ENCODE data around the gene CHST14.

The CHST14 gene

DNA sequence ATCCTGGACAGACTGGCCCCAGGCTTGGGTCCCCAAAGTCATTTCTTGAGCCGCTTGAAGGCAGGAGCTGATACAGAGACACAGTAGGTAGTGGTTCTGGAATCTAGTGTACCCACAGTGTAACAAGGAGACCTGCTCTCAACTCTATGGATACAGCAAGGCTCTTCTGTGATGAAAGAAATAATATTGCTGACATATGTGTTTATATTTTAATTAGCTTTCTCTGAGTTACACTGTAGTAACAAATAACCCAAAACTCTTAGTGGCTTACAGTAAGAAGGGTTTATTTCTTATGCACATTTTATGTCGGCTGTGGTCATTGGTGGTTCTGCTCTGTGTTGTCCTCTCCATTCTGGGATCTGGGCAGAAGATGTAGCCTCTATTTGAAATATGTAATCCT lies 45.5 kb downstream of the CHST14 start:
- no peak overlapping the region for H2AFZ ChIP-seq (ENCODE audit: low read length)
- H3K4me2 ChIP-seq (ENCODE audit: low read depth, low read length) = no peak overlapping the region
- no peaks in the 10 kb centered on the region for H3K27me3 ChIP-seq (replicated peaks; ENCODE audit: insufficient read depth, low read length)
- H3K4me1 ChIP-seq (ENCODE audit: low read length) = no peaks in the 10 kb centered on the region; the same call in 1 of the 2 replicates
- no peaks in the 10 kb centered on the region for H3K9me2 ChIP-seq (replicated peaks; ENCODE audit: insufficient read depth, low read length)
- no peaks in the 10 kb centered on the region for H4K20me1 ChIP-seq (ENCODE audit: insufficient read depth, low read length)
- no peak overlapping the region for H3K27ac ChIP-seq (ENCODE audit: low read length)
- no peaks in the 10 kb centered on the region for H3K9me3 ChIP-seq (replicated peaks; ENCODE audit: insufficient read depth, low read length)
- no peaks in the 10 kb centered on the region for H3K79me2 ChIP-seq (ENCODE audit: low read length)
- H3K9ac ChIP-seq (ENCODE audit: low read length) = no peak overlapping the region
- TF ChIP-seq, protein P1, sequence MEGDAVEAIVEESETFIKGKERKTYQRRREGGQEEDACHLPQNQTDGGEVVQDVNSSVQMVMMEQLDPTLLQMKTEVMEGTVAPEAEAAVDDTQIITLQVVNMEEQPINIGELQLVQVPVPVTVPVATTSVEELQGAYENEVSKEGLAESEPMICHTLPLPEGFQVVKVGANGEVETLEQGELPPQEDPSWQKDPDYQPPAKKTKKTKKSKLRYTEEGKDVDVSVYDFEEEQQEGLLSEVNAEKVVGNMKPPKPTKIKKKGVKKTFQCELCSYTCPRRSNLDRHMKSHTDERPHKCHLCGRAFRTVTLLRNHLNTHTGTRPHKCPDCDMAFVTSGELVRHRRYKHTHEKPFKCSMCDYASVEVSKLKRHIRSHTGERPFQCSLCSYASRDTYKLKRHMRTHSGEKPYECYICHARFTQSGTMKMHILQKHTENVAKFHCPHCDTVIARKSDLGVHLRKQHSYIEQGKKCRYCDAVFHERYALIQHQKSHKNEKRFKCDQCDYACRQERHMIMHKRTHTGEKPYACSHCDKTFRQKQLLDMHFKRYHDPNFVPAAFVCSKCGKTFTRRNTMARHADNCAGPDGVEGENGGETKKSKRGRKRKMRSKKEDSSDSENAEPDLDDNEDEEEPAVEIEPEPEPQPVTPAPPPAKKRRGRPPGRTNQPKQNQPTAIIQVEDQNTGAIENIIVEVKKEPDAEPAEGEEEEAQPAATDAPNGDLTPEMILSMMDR (IDR thresholded peaks at IDR 0.05; ENCODE audit: low read length) = no peak
- TF ChIP-seq EZH2phosphoT487 (IDR thresholded peaks at IDR 0.05; ENCODE audit: low read length) = no peak
- no peak for TF ChIP-seq EZH2 (optimal IDR thresholded peaks at IDR 0.05; ENCODE audit: low read depth, low read length)
- H3K4me3 ChIP-seq (ENCODE audit: low read length) = no peak overlapping the region
- H3K36me3 ChIP-seq (replicated peaks; ENCODE audit: insufficient read depth, low read length) = no peaks in the 10 kb centered on the region
- H3F3A ChIP-seq (ENCODE audit: insufficient read depth, low read length) = no peaks in the 10 kb centered on the region
- DNase-seq = no peak

Measured in MM.1S (cell line).